GM11168 (cell line): ENCODE measurements around the gene BAD.

Experiments used
- in situ Hi-C: fragments of 300-500 bp; cut with MboI; formaldehyde crosslinking; loops from one replicate; pipeline ENCODE4 v1.12.0; 2022; ENCODE audit warnings: low sequenced_read_pairs; ENCODE audit not compliant: unreplicated experiment

BAD gene

GRCh38 chr11:64263021-64263946 lies 21.2 kb downstream of the BAD start:
- in situ Hi-C loops, result no loop called here

GRCh38 chr11:64262271-64263002 lies 22.0 kb downstream of the BAD start:
- in situ Hi-C loops, result no loop called here

GRCh38 chr11:64261556-64262080 lies 22.8 kb downstream of the BAD start:
- in situ Hi-C loops, result no loop called here

GRCh38 chr11:64260147-64260708 lies 24.2 kb downstream of the BAD start:
- in situ Hi-C loops, result no loop called here

- in situ Hi-C loops, result no loop called here
These were observed 24.9 kb downstream of the BAD start for GRCh38 chr11:64259533-64260067.

GRCh38 chr11:64258946-64259532 lies 25.4 kb downstream of the BAD start:
- in situ Hi-C loops, result no loop called here

- in situ Hi-C loops, result no loop called here
These were observed 26.1 kb downstream of the BAD start for GRCh38 chr11:64258356-64258755.

GRCh38 chr11:64256300-64256699 lies 28.2 kb downstream of the BAD start:
- in situ Hi-C loops, result no loop called here

GRCh38 chr11:64255135-64256128 lies 29.0 kb downstream of the BAD start:
- in situ Hi-C loops, result no loop called here

- in situ Hi-C loops, result no loop called here
These were observed 30.1 kb downstream of the BAD start for GRCh38 chr11:64254326-64254725.

- in situ Hi-C loops, result no loop called here
These were observed 31.0 kb downstream of the BAD start for GRCh38 chr11:64253481-64253880.

GRCh38 chr11:64253043-64253442 lies 31.4 kb downstream of the BAD start:
- in situ Hi-C loops, result no loop called here

- in situ Hi-C loops, result no loop called here
These were observed 32.2 kb downstream of the BAD start for GRCh38 chr11:64252003-64252872.

GRCh38 chr11:64251753-64252002 lies 32.8 kb downstream of the BAD start:
- in situ Hi-C loops, result no loop called here

- in situ Hi-C loops, result no loop called here
These were observed 33.3 kb downstream of the BAD start, which contains the start of gene PLCB3 for GRCh38 chr11:64251016-64251752. PLCB3 (plus strand) TSS chr11:64251530; CDS start chr11:64251650, 120 bp downstream.

GRCh38 chr11:64250415-64251015 lies 34.0 kb downstream of the BAD start:
- in situ Hi-C loops, result no loop called here
